Measurements from ENCODE around the gene ANGEL1.

The ANGEL1 gene

GRCh38 chr14:76773956-76774820 lies 38.5 kb downstream of the ANGEL1 start:
- Histone ChIP-seq H3K4me2 (ENCODE audit: low read depth, low read length, poor library complexity, severe bottlenecking) (no peak overlapping the region), H3F3A (ENCODE audit: insufficient read depth) (no peaks in the 10 kb centered on the region), H4K20me1 (ENCODE audit: low read depth, low read length) (no peaks in the 10 kb centered on the region), H3K4me3 (ENCODE audit: insufficient read depth, low read length, poor library complexity, severe bottlenecking) (no peak overlapping the region), H3K9me3 (ENCODE audit: insufficient read depth, low read length) (no peaks in the 10 kb centered on the region), H3K27me3 (ENCODE audit: low read length) (no peaks in the 10 kb centered on the region), H3K9me2 (replicated peaks; ENCODE audit: insufficient read depth, low read length) (no peaks in the 10 kb centered on the region), H3K36me3 (ENCODE audit: low read length) (no peaks in the 10 kb centered on the region), H3K27ac (ENCODE audit: low read depth, low read length) (no peak overlapping the region), H3K79me2 (ENCODE audit: insufficient read depth, low read length) (no peaks in the 10 kb centered on the region), H2AFZ (ENCODE audit: low read depth, low read length, severe bottlenecking) (no peak overlapping the region), H3K9ac (ENCODE audit: low read length) (no peak overlapping the region)
- TF ChIP-seq CTCF (IDR thresholded peaks at IDR 0.05; ENCODE audit: insufficient read depth, low read length, poor library complexity, severe bottlenecking): no peak
- no peak for TF ChIP-seq EZH2phosphoT487 (conservative IDR thresholded peaks at IDR 0.05; ENCODE audit: low read length)

GRCh38 chr14:76773188-76773885 lies 39.3 kb downstream of the ANGEL1 start:
- H3K9ac ChIP-seq (ENCODE audit: low read length): no peak overlapping the region
- no peaks in the 10 kb centered on the region for H3F3A ChIP-seq (ENCODE audit: insufficient read depth)
- no peak overlapping the region for H3K27ac ChIP-seq (ENCODE audit: low read depth, low read length)
- no peaks in the 10 kb centered on the region for H3K9me2 ChIP-seq (replicated peaks; ENCODE audit: insufficient read depth, low read length)
- H3K27me3 ChIP-seq (ENCODE audit: low read length): no peaks in the 10 kb centered on the region
- TF ChIP-seq CTCF (IDR thresholded peaks at IDR 0.05; ENCODE audit: insufficient read depth, low read length, poor library complexity, severe bottlenecking) (no peak), EZH2phosphoT487 (conservative IDR thresholded peaks at IDR 0.05; ENCODE audit: low read length) (no peak)
- H3K9me3 ChIP-seq (ENCODE audit: insufficient read depth, low read length): no peaks in the 10 kb centered on the region
- no peaks in the 10 kb centered on the region for H3K79me2 ChIP-seq (ENCODE audit: insufficient read depth, low read length)
- H3K36me3 ChIP-seq (ENCODE audit: low read length): no peaks in the 10 kb centered on the region
- no peaks in the 10 kb centered on the region for H4K20me1 ChIP-seq (ENCODE audit: low read depth, low read length)
- no peak overlapping the region for H2AFZ ChIP-seq (ENCODE audit: low read depth, low read length, severe bottlenecking)
- no peak overlapping the region for H3K4me2 ChIP-seq (ENCODE audit: low read depth, low read length, poor library complexity, severe bottlenecking)
- no peak overlapping the region for H3K4me3 ChIP-seq (ENCODE audit: insufficient read depth, low read length, poor library complexity, severe bottlenecking)

- TF ChIP-seq EZH2phosphoT487 (conservative IDR thresholded peaks at IDR 0.05; ENCODE audit: low read length) (no peak), CTCF (IDR thresholded peaks at IDR 0.05; ENCODE audit: insufficient read depth, low read length, poor library complexity, severe bottlenecking) (no peak)
- no peak overlapping the region for H3K4me3 ChIP-seq (ENCODE audit: insufficient read depth, low read length, poor library complexity, severe bottlenecking)
- H3K9me2 ChIP-seq (replicated peaks; ENCODE audit: insufficient read depth, low read length): no peaks in the 10 kb centered on the region
- H3F3A ChIP-seq (ENCODE audit: insufficient read depth): no peaks in the 10 kb centered on the region
- H3K27ac ChIP-seq (ENCODE audit: low read depth, low read length): no peak overlapping the region
- no peak overlapping the region for H3K4me2 ChIP-seq (ENCODE audit: low read depth, low read length, poor library complexity, severe bottlenecking)
- no peaks in the 10 kb centered on the region for H3K79me2 ChIP-seq (ENCODE audit: insufficient read depth, low read length)
- H3K36me3 ChIP-seq (ENCODE audit: low read length): no peaks in the 10 kb centered on the region
- no peaks in the 10 kb centered on the region for H3K9me3 ChIP-seq (ENCODE audit: insufficient read depth, low read length)
- H3K9ac ChIP-seq (ENCODE audit: low read length): no peak overlapping the region
- H3K27me3 ChIP-seq (ENCODE audit: low read length): no peaks in the 10 kb centered on the region
- H4K20me1 ChIP-seq (ENCODE audit: low read depth, low read length): no peaks in the 10 kb centered on the region
- H2AFZ ChIP-seq (ENCODE audit: low read depth, low read length, severe bottlenecking): no peak overlapping the region
Observed at GRCh38 chr14:76772300-76773187, 40.1 kb downstream of the ANGEL1 start.
